HG02870 (cell line): ENCODE measurements around the gene FOXC1.

ENCODE experiments used
- ATAC-seq: cut with Tn5 transposase; IDR thresholded peaks from one replicate; pipeline ENCODE4 v1.9.1; 2021; ENCODE audit warnings: mild to moderate bottlenecking, moderate library complexity; ENCODE audit not compliant: unreplicated experiment

FOXC1 gene

GRCh38 chr6:1609648-1610496 is at the start of gene FOXC1:
Gene FOXC1, plus strand, starts transcription at chr6:1609915. Its CDS starts 531 bp downstream, at chr6:1610446.
- ATAC-seq = peak; percentile 53

GRCh38 chr6:1560281-1561058 is 49.2 kb upstream of the FOXC1 start:
- no peak for ATAC-seq

GRCh38 chr6:1561355-1561754 is 48.4 kb upstream of the FOXC1 start:
- ATAC-seq = no peak

- no peak for ATAC-seq
Measured at GRCh38 chr6:1562171-1562955, 47.4 kb upstream of the FOXC1 start.

- ATAC-seq = no peak
Measured at GRCh38 chr6:1569377-1569776, 40.3 kb upstream of the FOXC1 start.

- no peak for ATAC-seq
Measured at GRCh38 chr6:1570848-1571247, 38.9 kb upstream of the FOXC1 start.

- ATAC-seq = no peak
Measured at GRCh38 chr6:1572892-1573291, 36.8 kb upstream of the FOXC1 start.

GRCh38 chr6:1574083-1574761 is 35.5 kb upstream of the FOXC1 start:
- ATAC-seq = no peak

- no peak for ATAC-seq
Measured at GRCh38 chr6:1574890-1575209, 34.9 kb upstream of the FOXC1 start.

- ATAC-seq = no peak
Measured at GRCh38 chr6:1575210-1576041, 34.3 kb upstream of the FOXC1 start.

GRCh38 chr6:1576166-1576565 is 33.5 kb upstream of the FOXC1 start:
- ATAC-seq = no peak

- ATAC-seq = no peak
Measured at GRCh38 chr6:1576711-1577110, 33.0 kb upstream of the FOXC1 start.

GRCh38 chr6:1577146-1577680 is 32.5 kb upstream of the FOXC1 start:
- ATAC-seq = no peak

- ATAC-seq = no peak
Measured at GRCh38 chr6:1577896-1578745, 31.6 kb upstream of the FOXC1 start.

- no peak for ATAC-seq
Measured at GRCh38 chr6:1579096-1579495, 30.6 kb upstream of the FOXC1 start.

- ATAC-seq = no peak
Measured at GRCh38 chr6:1580109-1580508, 29.6 kb upstream of the FOXC1 start.

GRCh38 chr6:1580585-1580984 is 29.1 kb upstream of the FOXC1 start:
- ATAC-seq = no peak

- no peak for ATAC-seq
Measured at GRCh38 chr6:1581120-1581991, 28.4 kb upstream of the FOXC1 start.
